CD1c-positive myeloid dendritic cell (primary cell): ENCODE measurements around the gene SRSF6.
"Not testable (repeated sequence)": the region's sequence is repeated elsewhere in the genome, so short reads cannot be mapped to it uniquely, and the experiment has no call there.

Source experiments
- DNase-seq: peaks from one replicate; pipeline ENCODE4 v3.0.0-alpha.2; 2016; ENCODE audit errors: extremely low spot score

The SRSF6 gene

DNA sequence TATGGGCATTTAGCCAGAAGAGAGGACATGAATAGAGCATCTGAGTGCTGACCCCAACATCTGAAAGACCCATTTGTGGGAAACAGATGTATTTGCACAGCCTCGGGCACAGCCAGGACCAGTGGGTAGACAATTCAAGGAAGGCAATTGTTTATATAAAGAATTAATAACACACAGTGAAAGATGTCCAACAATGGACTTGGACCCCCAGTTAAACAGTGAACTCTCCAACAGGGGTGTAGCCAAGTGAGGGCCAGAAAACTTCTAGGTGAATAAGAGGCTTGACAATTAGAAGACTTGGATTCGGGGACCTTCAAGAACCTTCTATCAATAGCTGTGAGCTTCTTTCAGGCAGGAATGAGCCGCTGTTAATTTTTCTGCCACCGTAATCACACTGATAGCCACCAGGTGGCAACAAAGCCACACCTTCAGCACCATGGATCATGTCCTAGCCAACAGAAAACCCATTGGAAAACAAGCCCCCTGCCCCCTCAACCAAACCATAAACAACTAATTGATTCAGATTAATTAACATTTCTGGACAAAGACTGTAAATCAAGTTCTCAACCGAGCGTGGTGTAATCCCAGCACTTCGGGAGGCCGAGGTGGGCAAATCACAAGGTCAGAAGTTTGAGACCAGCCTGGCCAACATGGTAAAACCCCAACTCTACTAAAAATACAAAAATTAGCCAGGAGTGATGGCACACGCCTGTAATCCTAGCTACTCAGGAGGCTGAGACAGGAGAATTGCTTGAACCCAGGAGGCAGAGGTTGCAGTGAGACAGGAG lies 8.8 kb upstream of the SRSF6 start:
- peak; percentile 53 for DNase-seq

GRCh38 chr20:43450841-43451799 lies 6.6 kb upstream of the SRSF6 start:
- DNase-seq, result no peak

GRCh38 chr20:43452404-43453126 lies 5.1 kb upstream of the SRSF6 start:
- no peak for DNase-seq

DNA sequence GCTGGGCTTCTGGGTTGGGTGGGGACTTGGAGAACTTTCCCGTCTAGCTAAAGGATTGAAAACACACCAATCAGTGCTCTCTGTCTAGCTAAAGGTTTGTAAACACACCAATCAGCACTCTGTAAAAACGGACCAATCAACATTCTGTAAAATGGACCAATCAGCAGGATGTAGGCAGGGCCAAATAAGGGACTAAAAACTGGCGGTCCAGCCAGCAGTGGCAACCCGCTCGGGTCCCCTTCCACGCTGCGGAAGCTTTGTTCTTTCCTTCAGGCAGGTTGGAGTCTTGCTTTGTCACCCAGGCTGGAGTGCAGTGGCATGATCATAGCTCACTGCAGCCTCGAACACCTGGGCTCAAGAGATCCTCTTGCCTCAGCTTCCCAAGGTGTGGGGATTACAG lies 1.4 kb upstream of the SRSF6 start:
- not testable (repeated sequence) for DNase-seq

- DNase-seq, result peak; percentile 93
Observed at GRCh38 chr20:43456809-43457639, 672 bp upstream of the SRSF6 start.

GRCh38 chr20:43458422-43458924 lies 777 bp downstream of the SRSF6 start:
- peak; percentile 81 for DNase-seq

GRCh38 chr20:43459022-43459942 lies 1.6 kb downstream of the SRSF6 start:
- DNase-seq, result peak; percentile 29

- DNase-seq, result no peak
Observed at GRCh38 chr20:43460172-43460829, 2.6 kb downstream of the SRSF6 start.

DNA sequence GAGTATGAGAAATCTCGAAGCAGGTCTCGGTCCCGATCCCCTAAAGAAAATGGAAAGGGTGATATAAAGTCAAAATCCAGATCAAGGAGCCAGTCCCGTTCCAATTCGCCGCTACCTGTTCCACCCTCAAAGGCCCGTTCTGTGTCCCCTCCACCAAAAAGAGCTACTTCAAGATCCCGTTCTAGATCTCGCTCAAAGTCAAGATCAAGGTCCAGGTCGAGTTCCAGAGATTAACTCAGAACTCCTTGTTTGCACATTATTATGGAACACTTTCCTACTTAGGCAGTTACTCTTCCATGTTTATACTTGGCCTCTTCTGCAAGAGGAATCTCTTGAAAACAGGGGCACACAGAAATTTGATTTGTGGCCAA lies 3.1 kb downstream of the SRSF6 start:
- DNase-seq, result no peak

GRCh38 chr20:43461894-43462659 lies 4.4 kb downstream of the SRSF6 start:
- DNase-seq, result no peak

- DNase-seq, result no peak
Observed at GRCh38 chr20:43462660-43463526, 5.2 kb downstream of the SRSF6 start.

DNA sequence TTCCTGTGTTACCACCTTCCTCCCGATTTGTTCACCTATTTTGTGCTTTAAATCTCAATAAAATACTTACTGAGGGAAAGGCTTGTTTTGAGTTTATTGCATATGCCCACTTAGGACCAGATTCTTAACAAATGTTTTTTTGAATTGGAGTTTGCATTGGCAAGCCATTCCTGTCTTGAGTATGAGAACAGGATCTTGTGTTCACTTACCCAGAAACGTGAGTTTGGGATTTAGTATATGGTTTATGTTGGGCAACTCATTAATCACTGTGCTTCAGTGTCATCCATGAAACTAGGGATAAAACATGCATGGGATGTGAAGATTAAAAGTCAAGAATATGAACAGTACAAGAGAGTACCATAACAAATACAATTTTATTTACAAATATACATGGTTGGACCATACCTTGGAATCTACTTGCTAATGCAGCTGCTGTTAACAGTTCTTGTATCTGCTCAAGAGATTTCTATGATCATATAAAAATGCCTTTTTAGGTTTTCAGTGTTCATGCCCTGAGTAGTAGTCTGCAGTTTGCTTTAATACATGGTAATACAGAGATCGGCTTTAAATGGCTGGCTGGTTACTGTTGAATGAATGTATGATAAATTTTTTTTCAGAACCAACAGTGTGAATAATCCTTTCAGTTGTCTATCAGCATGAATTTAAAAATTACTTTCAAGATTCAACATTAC lies 6.0 kb downstream of the SRSF6 start:
- DNase-seq, result no peak

DNA sequence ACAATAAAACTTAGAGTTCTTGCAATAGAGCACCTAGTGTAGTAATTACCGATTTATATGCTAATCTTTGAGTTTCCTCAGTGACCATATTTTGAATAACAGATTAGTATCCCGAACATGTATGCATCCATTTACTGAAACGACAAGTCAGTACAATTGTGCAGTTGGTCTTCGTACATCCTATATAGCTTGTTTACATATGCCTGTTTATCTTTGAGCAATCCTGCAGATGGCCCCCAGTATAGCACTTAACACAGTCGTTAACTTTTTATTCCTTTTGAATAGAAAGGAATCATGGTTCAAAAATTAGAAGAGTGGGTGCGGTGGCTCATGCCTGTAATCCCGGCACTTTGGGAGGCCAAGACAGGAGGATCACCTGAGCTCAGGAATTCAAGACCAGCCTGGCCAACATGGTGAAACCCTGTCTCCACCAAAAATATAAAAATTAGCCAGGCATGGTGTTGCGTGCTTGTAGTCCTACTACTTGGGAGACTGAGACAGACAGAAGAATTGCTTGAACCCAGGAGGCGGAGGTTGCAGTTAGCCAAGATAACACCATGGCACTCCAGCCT lies 6.6 kb downstream of the SRSF6 start:
- no peak for DNase-seq

DNA sequence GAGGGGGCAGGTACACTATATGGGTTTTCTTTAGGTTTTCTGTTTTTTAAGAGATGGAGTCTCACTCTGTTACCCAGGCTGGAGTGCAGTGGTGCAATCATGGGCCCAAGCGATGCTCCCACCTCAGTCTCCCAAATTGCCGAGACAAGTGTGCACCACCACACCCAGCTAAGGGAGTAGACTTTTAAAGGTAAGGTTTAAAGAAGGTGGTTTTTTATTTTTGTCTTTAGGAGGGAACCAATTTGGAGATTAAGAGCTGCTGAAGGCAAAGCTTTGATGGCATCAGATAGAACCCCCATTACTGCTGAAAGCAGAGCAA lies 7.9 kb downstream of the SRSF6 start:
- no peak for DNase-seq

- DNase-seq, result no peak
Observed at GRCh38 chr20:43467589-43467988, 9.9 kb downstream of the SRSF6 start.

DNA sequence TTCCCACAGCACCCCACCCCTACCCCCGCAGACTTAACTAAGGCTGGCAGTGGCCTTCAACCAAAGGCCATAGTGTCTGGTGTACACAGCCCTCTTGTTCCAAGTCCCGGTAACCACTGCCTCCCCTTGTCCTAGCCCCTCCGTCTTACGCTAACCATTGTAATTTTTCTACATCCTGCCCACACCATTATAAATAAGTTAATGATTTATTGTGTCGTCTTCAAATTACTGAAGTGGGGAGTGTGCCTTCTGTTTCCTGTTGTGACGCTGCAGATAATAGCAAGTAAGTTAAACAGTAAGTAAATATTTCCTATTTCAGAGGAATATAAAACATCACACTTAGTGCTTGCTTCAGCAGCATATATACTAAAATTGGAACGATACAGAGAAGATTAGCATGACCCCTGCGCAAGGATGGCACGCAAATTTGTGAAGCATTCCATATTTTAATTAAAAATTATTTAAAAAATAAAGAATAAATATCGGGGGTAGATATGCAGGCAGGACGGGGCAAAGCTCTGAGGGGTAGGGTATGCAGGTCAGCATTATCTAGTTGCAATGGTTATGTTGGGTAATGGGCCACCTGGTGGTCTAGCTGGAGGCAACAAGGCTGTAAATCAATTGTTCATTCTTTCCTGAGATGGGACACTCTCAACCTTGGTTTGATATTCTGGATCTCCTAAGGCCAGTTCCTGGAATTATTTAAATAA lies 15.1 kb downstream of the SRSF6 start:
- DNase-seq, result no peak
